G401 (cell line): ENCODE measurements around the gene PDS5B. TPM values are rescaled to one million over a fixed set of nuclear protein-coding genes. Genes with fewer than 3 reads are reported as not detected.
"Not testable (repeated sequence)": the region's sequence is repeated elsewhere in the genome, so short reads cannot be mapped to it uniquely, and the experiment has no call there.

ENCODE experiments used
- DNase-seq: peaks from one replicate; pipeline ENCODE4 v3.0.0-alpha.2; 2015; ENCODE audit warnings: low spot score
- in situ Hi-C: cut with HindIII; loops from 2 replicates; pipeline ENCODE4 v1.10.0; 2016; ENCODE audit warnings: low sequenced_read_pairs, mixed read lengths
- total RNA-seq: library from RNA; depleted of rRNA; stranded (reverse); fragments of >200 nt; shearing (Covaris generic); gene quantifications from 2 replicates; pipeline ENCODE4 v1.2.3, GENCODE V29; 2014

The PDS5B gene
- total RNA-seq, 1 experiment from 2014 or later: 15.1 TPM

GRCh38 chr13:32713397-32713796 is 127.1 kb downstream of the PDS5B start:
- DNase-seq: no peak
- in situ Hi-C loops: no loop called here

GRCh38 chr13:32716201-32716600 is 129.9 kb downstream of the PDS5B start:
- DNase-seq, in situ Hi-C loops: not testable (repeated sequence)

- in situ Hi-C loops: no loop called here
- no peak for DNase-seq
These were observed 133.8 kb downstream of the PDS5B start for GRCh38 chr13:32720026-32720425.

- DNase-seq, in situ Hi-C loops: not testable (repeated sequence)
These were observed 135.1 kb downstream of the PDS5B start for GRCh38 chr13:32721131-32722034.

GRCh38 chr13:32722340-32722739 is 136.1 kb downstream of the PDS5B start:
- in situ Hi-C loops: no loop called here
- DNase-seq: no peak

GRCh38 chr13:32723987-32724386 is 137.7 kb downstream of the PDS5B start:
- in situ Hi-C loops: no loop called here
- no peak for DNase-seq

GRCh38 chr13:32726374-32727037 is 140.3 kb downstream of the PDS5B start:
- in situ Hi-C loops: no loop called here

GRCh38 chr13:32728327-32728726 is 142.1 kb downstream of the PDS5B start:
- no peak for DNase-seq
- in situ Hi-C loops: no loop called here

More at GRCh38 chr13:32726374-32727037, 140.3 kb downstream of the PDS5B start:
- no peak for DNase-seq

GRCh38 chr13:32729097-32729496 is 142.8 kb downstream of the PDS5B start:
- DNase-seq, in situ Hi-C loops: not testable (repeated sequence)

GRCh38 chr13:32731074-32731473 is 144.8 kb downstream of the PDS5B start:
- no peak for DNase-seq
- in situ Hi-C loops: no loop called here

- DNase-seq: no peak
- in situ Hi-C loops: no loop called here
These were observed 145.3 kb downstream of the PDS5B start for GRCh38 chr13:32731576-32731975.

GRCh38 chr13:32733690-32734089 is 147.4 kb downstream of the PDS5B start:
- in situ Hi-C loops: no loop called here
- no peak for DNase-seq

- DNase-seq: peak; percentile 25
- in situ Hi-C loops: no loop called here
These were observed 148.3 kb downstream of the PDS5B start for GRCh38 chr13:32734511-32734910.

- no peak for DNase-seq
- in situ Hi-C loops: no loop called here
These were observed 149.6 kb downstream of the PDS5B start for GRCh38 chr13:32735859-32736258.

- in situ Hi-C loops: no loop called here
- no peak for DNase-seq
These were observed 150.4 kb downstream of the PDS5B start for GRCh38 chr13:32736648-32737047.

- DNase-seq: no peak
- in situ Hi-C loops: no loop called here
These were observed 150.9 kb downstream of the PDS5B start for GRCh38 chr13:32737111-32737571.

GRCh38 chr13:32737679-32738078 is 151.4 kb downstream of the PDS5B start:
- in situ Hi-C loops: no loop called here
- no peak for DNase-seq

- DNase-seq: no peak
- in situ Hi-C loops: no loop called here
These were observed 159.3 kb downstream of the PDS5B start for GRCh38 chr13:32745509-32745908.

- in situ Hi-C loops: no loop called here
- no peak for DNase-seq
These were observed 160.2 kb downstream of the PDS5B start for GRCh38 chr13:32746474-32746873.

- in situ Hi-C loops: no loop called here
These were observed 162.1 kb downstream of the PDS5B start for GRCh38 chr13:32748305-32748704.

More at GRCh38 chr13:32748305-32748704, 162.1 kb downstream of the PDS5B start:
- no peak for DNase-seq
